OCI-LY1 (cell line): ENCODE measurements around the gene ILF3.

Experiments used
- CTCF ChIP-seq: fragments of 200-600 bp; sonication (generic), shearing (Covaris generic); IDR thresholded peaks from 2 replicates; pipeline ENCODE4 v1.5.1; 2017; ENCODE audit warnings: mild to moderate bottlenecking, antibody characterized with exemption, low read length, moderate library complexity, mixed read lengths
- EZH2 ChIP-seq: fragments of 200-600 bp; sonication (generic), shearing (Covaris generic); IDR thresholded peaks from 2 replicates; pipeline ENCODE4 v1.8.0; 2017; ENCODE audit warnings: borderline replicate concordance, mixed run types, mild to moderate bottlenecking, antibody characterized with exemption, low read length, moderate library complexity, mixed read lengths

GRCh38 chr19:10661946-10662345, 7.8 kb downstream of the ILF3 start:
- TF ChIP-seq CTCF = no peak
- no peak for TF ChIP-seq EZH2
